HEK293 (cell line): ENCODE data around the gene EGFL8.
A peak's percentile ranks its signal among the peaks of the same experiment; 100 is the strongest.

Experiments
- CTCF ChIA-PET: fragments of 350-600 bp; formaldehyde crosslinking; extraction: SDS; loops from one replicate; lab custom pipeline; 2021; ENCODE audit warnings: antibody characterized with exemption; lab: Yijun Ruan, JAX
- POLR2A ChIA-PET: fragments of 300-600 bp; formaldehyde crosslinking; extraction: SDS; loops from one replicate; lab custom pipeline; 2020; ENCODE audit warnings: antibody characterized with exemption, inconsistent platforms; lab: Yijun Ruan, JAX
- H3K27ac ChIP-seq: fragments of 200-500 bp; sonication (Bioruptor generic); 2 replicates; pipeline ENCODE4 v1.5.1; 2014; ENCODE audit warnings: low read depth, low read length, control low read depth, inconsistent platforms; ENCODE audit errors: extremely low read depth
- H3K36me3 ChIP-seq, 2 experiments: fragments of 200-500 bp in 1 of 2; sonication (Bioruptor generic) in 1 of 2; 1 replicate in 1 of 2; 2 replicates in 1 of 2; pipeline ENCODE4 v1.5.1; 2014 to 2017; ENCODE audit warnings: inconsistent platforms in 2 of 2, low read length in 2 of 2; ENCODE audit not compliant: control insufficient read depth in 2 of 2, insufficient read depth in 1 of 2
- H3K4me1 ChIP-seq: fragments of 200-500 bp; sonication (Bioruptor generic); 2 replicates; pipeline ENCODE4 v1.5.1; 2014; ENCODE audit warnings: mild to moderate bottlenecking, low read length, inconsistent platforms; ENCODE audit not compliant: control insufficient read depth, insufficient read depth
- H3K4me3 ChIP-seq: 2 replicates; pipeline ENCODE4 v1.5.1; 2011; ENCODE audit warnings: low read depth, mild to moderate bottlenecking, control low read depth, low read length, moderate library complexity
- H3K9me3 ChIP-seq: fragments of 200-500 bp; sonication (Bioruptor generic); 2 replicates; pipeline ENCODE4 v1.5.1; 2014; ENCODE audit warnings: low read depth, low read length, inconsistent platforms; ENCODE audit not compliant: control insufficient read depth, insufficient read depth
- GLIS1 ChIP-seq: fragments of 450-650 bp; formaldehyde crosslinking; IDR thresholded peaks from 2 replicates; pipeline ENCODE4 v1.5.1; 2016; ENCODE audit warnings: missing biosample characterization, missing genetic modification characterization
- GLIS2 ChIP-seq: fragments of 450-650 bp; formaldehyde crosslinking; IDR thresholded peaks from 2 replicates; pipeline ENCODE4 v1.5.1; 2016; ENCODE audit warnings: missing biosample characterization, missing genetic modification characterization
- HOXD13 ChIP-seq: sonication (generic); formaldehyde crosslinking; IDR thresholded peaks from 2 replicates; pipeline ENCODE4 v1.8.0; 2022; ENCODE audit warnings: missing genetic modification reagents, borderline replicate concordance
- IKZF3 ChIP-seq: fragments of 450-650 bp; IDR thresholded peaks from 2 replicates; pipeline ENCODE4 v1.5.0; 2018; ENCODE audit warnings: missing biosample characterization, mild to moderate bottlenecking, missing genetic modification characterization, moderate library complexity
- OVOL3 ChIP-seq: fragments of 450-650 bp; formaldehyde crosslinking; IDR thresholded peaks from 2 replicates; pipeline ENCODE4 v1.5.1; 2016; ENCODE audit warnings: missing biosample characterization, missing genetic modification characterization
- PRDM1 ChIP-seq: fragments of 450-650 bp; formaldehyde crosslinking; IDR thresholded peaks from 2 replicates; pipeline ENCODE4; 2016; ENCODE audit warnings: missing biosample characterization, missing genetic modification characterization
- PRDM4 ChIP-seq: fragments of 450-650 bp; formaldehyde crosslinking; IDR thresholded peaks from 2 replicates; pipeline ENCODE4 v1.5.1; 2017; ENCODE audit warnings: missing biosample characterization, missing genetic modification characterization
- PRDM6 ChIP-seq: fragments of 450-650 bp; formaldehyde crosslinking; IDR thresholded peaks from 2 replicates; pipeline ENCODE4 v1.5.1; 2017; ENCODE audit warnings: missing biosample characterization, missing genetic modification characterization
- REST ChIP-seq: fragments of 450-650 bp; formaldehyde crosslinking; IDR thresholded peaks from 2 replicates; pipeline ENCODE4 v1.5.1; 2016; ENCODE audit warnings: missing biosample characterization, missing genetic modification characterization
- SCRT1 ChIP-seq: fragments of 450-650 bp; formaldehyde crosslinking; IDR thresholded peaks from 2 replicates; pipeline ENCODE4 v1.5.1; 2016; ENCODE audit warnings: missing biosample characterization, missing genetic modification characterization, borderline replicate concordance
- ZBTB20 ChIP-seq: fragments of 450-650 bp; formaldehyde crosslinking; IDR thresholded peaks from 2 replicates; pipeline ENCODE4 v1.5.1; 2016; ENCODE audit warnings: missing biosample characterization, missing genetic modification characterization
- ZBTB7A ChIP-seq: fragments of 450-650 bp; formaldehyde crosslinking; IDR thresholded peaks from 2 replicates; pipeline ENCODE4 v1.5.1; 2016; ENCODE audit warnings: low read depth, missing biosample characterization, missing genetic modification characterization
- ZBTB8A ChIP-seq: fragments of 450-650 bp; formaldehyde crosslinking; IDR thresholded peaks from 2 replicates; pipeline ENCODE4 v1.5.1; 2016; ENCODE audit warnings: missing biosample characterization, missing genetic modification characterization
- ZNF121 ChIP-seq: fragments of 450-650 bp; formaldehyde crosslinking; IDR thresholded peaks from 2 replicates; pipeline ENCODE4 v1.5.1; 2016; ENCODE audit warnings: missing biosample characterization, missing genetic modification characterization
- ZNF157 ChIP-seq: fragments of 450-650 bp; formaldehyde crosslinking; IDR thresholded peaks from 2 replicates; pipeline ENCODE4 v1.5.1; 2016; ENCODE audit warnings: missing biosample characterization, missing genetic modification characterization
- ZNF175 ChIP-seq: fragments of 450-650 bp; formaldehyde crosslinking; IDR thresholded peaks from 2 replicates; pipeline ENCODE4 v1.5.1; 2016; ENCODE audit warnings: missing biosample characterization, missing genetic modification characterization
- ZNF214 ChIP-seq: fragments of 450-650 bp; formaldehyde crosslinking; IDR thresholded peaks from 2 replicates; pipeline ENCODE4 v1.5.1; 2017; ENCODE audit warnings: missing biosample characterization, mild to moderate bottlenecking, missing genetic modification characterization, borderline replicate concordance
- ZNF239 ChIP-seq: fragments of 450-650 bp; formaldehyde crosslinking; IDR thresholded peaks from 2 replicates; pipeline ENCODE4 v1.5.1; 2016; ENCODE audit warnings: missing biosample characterization, missing genetic modification characterization
- ZNF24 ChIP-seq: fragments of 450-650 bp; formaldehyde crosslinking; IDR thresholded peaks from 2 replicates; pipeline ENCODE4 v1.5.1; 2016; ENCODE audit warnings: missing biosample characterization, missing genetic modification characterization
- ZNF292 ChIP-seq: fragments of 450-650 bp; formaldehyde crosslinking; IDR thresholded peaks from 2 replicates; pipeline ENCODE4 v1.5.1; 2016; ENCODE audit warnings: low read depth, missing biosample characterization, missing genetic modification characterization, borderline replicate concordance
- ZNF488 ChIP-seq: fragments of 450-650 bp; formaldehyde crosslinking; IDR thresholded peaks from 2 replicates; pipeline ENCODE4 v1.5.1; 2016; ENCODE audit warnings: missing biosample characterization, missing genetic modification characterization
- ZNF501 ChIP-seq: fragments of 450-650 bp; formaldehyde crosslinking; IDR thresholded peaks from 2 replicates; pipeline ENCODE4 v1.5.1; 2016; ENCODE audit warnings: missing biosample characterization, missing genetic modification characterization
- ZNF529 ChIP-seq: fragments of 450-650 bp; formaldehyde crosslinking; IDR thresholded peaks from 2 replicates; pipeline ENCODE4 v1.5.1; 2017; ENCODE audit warnings: missing genetic modification characterization, missing biosample characterization; ENCODE audit not compliant: insufficient replicate concordance
- ZNF544 ChIP-seq: fragments of 450-650 bp; formaldehyde crosslinking; IDR thresholded peaks from 2 replicates; pipeline ENCODE4 v1.5.0; 2017; ENCODE audit warnings: missing biosample characterization, missing genetic modification characterization
- ZNF670 ChIP-seq: fragments of 450-650 bp; formaldehyde crosslinking; IDR thresholded peaks from 2 replicates; pipeline ENCODE4 v1.5.1; 2016; ENCODE audit warnings: missing biosample characterization, missing genetic modification characterization, low read depth
- ZNF707 ChIP-seq: fragments of 450-650 bp; formaldehyde crosslinking; IDR thresholded peaks from 2 replicates; pipeline ENCODE4 v1.5.1; 2016; ENCODE audit warnings: missing biosample characterization, missing genetic modification characterization
- ZNF747 ChIP-seq: fragments of 450-650 bp; formaldehyde crosslinking; IDR thresholded peaks from 2 replicates; pipeline ENCODE4 v1.5.1; 2016; ENCODE audit warnings: missing biosample characterization, missing genetic modification characterization
- ZNF843 ChIP-seq: fragments of 450-650 bp; formaldehyde crosslinking; IDR thresholded peaks from 2 replicates; pipeline ENCODE4 v1.5.1; 2016; ENCODE audit warnings: missing biosample characterization, missing genetic modification characterization
- ZSCAN4 ChIP-seq: fragments of 450-650 bp; formaldehyde crosslinking; IDR thresholded peaks from 2 replicates; pipeline ENCODE4 v1.5.1; 2017; ENCODE audit warnings: missing biosample characterization, missing genetic modification characterization

The EGFL8 gene

GRCh38 chr6:32189069-32189741, 24.8 kb downstream of the EGFL8 start:
- ChIA-PET CTCF (interaction anchor here (0.6 to 1.1 kb wide), 3 partner anchors 12 to 71 kb away, joined by 3 to 5 read pairs (median 3); no protein-coding TSS in a partner anchor), POLR2A (interaction anchor here (1.2 to 2.1 kb wide), 4 partner anchors 10 to 20 kb away, joined by 3 to 5 read pairs (median 5); partner anchors contain the start of genes AGPAT1 and RNF5)
- H3K4me1 ChIP-seq: peaks cover 6% of the 10 kb centered on the region
- H3K9me3 ChIP-seq: no peaks in the 10 kb centered on the region
- peak overlapping the region; percentile 62 for H3K4me3 ChIP-seq
- H3K27ac ChIP-seq: peak overlapping the region; percentile 77
- H3K36me3 ChIP-seq: peaks cover 0 to 29% of the 10 kb centered on the region in 2 experiments; a peak in 1 of 3 replicates
- TF ChIP-seq HOXD13 (CRISPR knock-in tag) (no peak), ZNF544 (tag by site-specific recombination) (no peak), ZNF707 (tag by site-specific recombination) (no peak), GLIS1 (tag by site-specific recombination) (peak; percentile 58; the same call in 1 of the 2 replicates), ZBTB20 (tag by site-specific recombination) (peak; percentile 29; the same call in 1 of the 2 replicates), ZNF292 (tag by site-specific recombination) (no peak), ZNF24 (no peak), ZNF488 (tag by site-specific recombination) (no peak), ZNF175 (tag by site-specific recombination) (no peak), IKZF3 (tag by site-specific recombination) (no peak), ZNF121 (tag by site-specific recombination) (no peak), PRDM4 (no peak), PRDM1 (tag by site-specific recombination) (0 out of 2 replicates have a peak, but pooled peaks have one; percentile 32), ZNF529 (tag by site-specific recombination) (no peak), ZNF214 (tag by site-specific recombination) (no peak), GLIS2 (peak; percentile 87), ZSCAN4 (tag by site-specific recombination) (no peak), ZNF157 (tag by site-specific recombination) (no peak), SCRT1 (no peak), OVOL3 (no peak), PRDM6 (tag by site-specific recombination) (no peak), ZNF501 (tag by site-specific recombination) (no peak), ZBTB8A (tag by site-specific recombination) (no peak), REST (tag by site-specific recombination) (no peak), ZNF670 (tag by site-specific recombination) (no peak), ZNF239 (no peak), ZBTB7A (tag by site-specific recombination) (peak; percentile 19; the same call in 1 of the 2 replicates), ZNF843 (tag by site-specific recombination) (no peak), ZNF747 (tag by site-specific recombination) (no peak)
